BJ (cell line): ENCODE data around the gene RBMX2. TPM values are rescaled to one million over a fixed set of nuclear protein-coding genes. Genes with fewer than 3 reads are reported as not detected.

Source experiments
- CTCF ChIA-PET: fragments of 350-600 bp; formaldehyde crosslinking; extraction: SDS; loops from one replicate; lab custom pipeline; 2021; ENCODE audit warnings: antibody characterized with exemption, inconsistent platforms; lab: Yijun Ruan, JAX
- POLR2A ChIA-PET: fragments of 300-600 bp; sonication (Branson Sonifier 250); formaldehyde crosslinking; extraction: SDS; loops from one replicate; lab custom pipeline; 2021; ENCODE audit warnings: antibody characterized with exemption; lab: Charles Lee
- DNase-seq: peaks from one replicate; pipeline ENCODE4 v3.0.0-alpha.2; 2011; ENCODE audit warnings: low read depth
- H3K27me3 ChIP-seq: 2 replicates; pipeline ENCODE4 v1.6.0; 2011; ENCODE audit warnings: low read length; ENCODE audit not compliant: control insufficient read depth, insufficient read depth
- H3K36me3 ChIP-seq: 2 replicates; pipeline ENCODE4 v1.5.1; 2011; ENCODE audit warnings: low read length; ENCODE audit not compliant: control insufficient read depth, insufficient read depth
- H3K4me3 ChIP-seq: 2 replicates; pipeline ENCODE4 v1.5.1; 2011; ENCODE audit warnings: low read depth, mild to moderate bottlenecking, control low read depth, low read length
- CTCF ChIP-seq: IDR thresholded peaks from 2 replicates; pipeline ENCODE4 v1.5.1; 2011; ENCODE audit warnings: low read depth, mild to moderate bottlenecking, control low read depth, inconsistent platforms, low read length, moderate library complexity; ENCODE audit not compliant: insufficient read depth
- polyA plus RNA-seq: library from polyadenylated mRNA; depleted of rRNA; stranded (reverse); fragments of >200 nt; gene quantifications from 2 replicates; pipeline ENCODE4 v1.2.3, GENCODE V29; 2011; rRNA removed

The RBMX2 gene
- polyA plus RNA-seq, 1 experiment: 12.6 TPM

DNA sequence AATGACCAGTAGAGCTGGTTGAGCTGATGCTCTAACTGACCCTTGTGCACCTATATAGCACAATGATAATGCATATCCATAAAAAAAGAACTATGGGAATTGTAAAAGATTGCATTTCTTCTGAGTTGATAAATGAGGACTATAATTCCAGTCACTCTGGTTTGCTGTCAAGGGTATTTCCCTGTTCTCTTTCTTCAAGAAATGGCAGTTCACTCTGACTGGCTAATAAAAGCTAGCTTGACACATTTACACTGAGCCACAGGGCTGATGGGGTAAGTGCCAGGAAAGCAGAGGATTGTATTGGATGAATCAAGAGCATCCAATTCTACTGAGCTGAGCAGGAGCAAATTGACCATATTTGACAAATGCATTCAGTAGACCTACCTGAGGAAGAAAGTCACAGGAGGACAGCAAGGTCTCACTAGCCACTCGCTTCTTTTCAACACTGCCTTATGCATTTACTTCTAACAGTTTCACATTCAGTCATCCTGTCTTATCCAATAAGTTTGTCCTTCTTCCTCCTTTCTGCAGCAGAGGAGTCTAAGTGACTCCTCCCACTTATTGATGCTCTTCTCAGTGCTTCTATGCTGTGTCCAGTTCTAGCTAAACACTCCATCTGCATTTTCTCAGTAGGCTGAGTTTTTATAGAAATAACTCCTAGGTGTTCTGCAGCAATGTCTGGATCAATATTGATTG is 43.0 kb downstream of the RBMX2 start:
- TF ChIP-seq CTCF: no peak
- Histone ChIP-seq H3K36me3 (no peaks in the 10 kb centered on the region), H3K4me3 (no peak overlapping the region), H3K27me3 (no peaks in the 10 kb centered on the region)
- ChIA-PET CTCF (no interaction called here), POLR2A (no interaction called here)
- DNase-seq: no peak

DNA sequence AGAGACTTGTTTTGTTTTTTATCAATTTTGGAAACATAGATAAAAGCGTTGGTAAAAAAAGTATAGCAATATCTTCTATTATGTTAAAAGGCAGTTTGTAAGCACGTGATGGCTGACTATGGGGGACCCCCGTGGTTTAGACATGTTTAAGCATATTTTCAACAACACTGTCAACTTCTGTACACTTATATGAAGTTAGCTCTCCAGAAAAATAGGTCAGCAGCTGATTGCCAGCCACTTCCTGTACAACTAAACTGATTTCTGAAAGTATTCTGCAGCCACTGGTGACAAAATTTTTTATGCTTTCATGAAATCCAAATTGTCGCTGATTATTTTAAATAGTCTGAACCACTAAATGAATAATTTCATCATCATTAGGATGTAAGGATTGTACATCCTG is 45.2 kb downstream of the RBMX2 start:
- H3K36me3 ChIP-seq: no peaks in the 10 kb centered on the region
- no peak for TF ChIP-seq CTCF
- DNase-seq: no peak
- no peak overlapping the region for H3K4me3 ChIP-seq
- CTCF ChIA-PET: no interaction called here
- POLR2A ChIA-PET: no interaction called here
- H3K27me3 ChIP-seq: no peaks in the 10 kb centered on the region

Other genes starting within 250 kb of the RBMX2 start
- 23.2 and 27.8 TPM in 2 replicates for gene AIFM1, start 236.1 kb upstream of the RBMX2 start, polyA plus RNA-seq
- gene RAB33A, start 230.0 kb upstream of the RBMX2 start, polyA plus RNA-seq: 4.6 and 5.1 TPM in 2 replicates
- gene ZNF280C, start 133.1 kb upstream of the RBMX2 start, polyA plus RNA-seq: 2.1 and 4.2 TPM in 2 replicates
- 11.0 and 18.7 TPM in 2 replicates for gene SLC25A14, start 62.1 kb upstream of the RBMX2 start, polyA plus RNA-seq
- not detected in 2 replicates for gene GPR119, start 16.3 kb upstream of the RBMX2 start, polyA plus RNA-seq